Measurements from ENCODE around the gene PRG2. TPM values are rescaled to one million over a fixed set of nuclear protein-coding genes. Genes with fewer than 3 reads are reported as not detected.

The PRG2 gene
- total RNA-seq, 4 donors from 2014 or later, result 1.0 TPM; not detected in 3

GRCh38 chr11:57432149-57432561, 41.7 kb upstream of the PRG2 start:
- TF ChIP-seq CTCF (IDR thresholded peaks at IDR 0.05; ENCODE audit: low read depth), result no peak

GRCh38 chr11:57430952-57431351, 40.5 kb upstream of the PRG2 start:
- TF ChIP-seq CTCF (IDR thresholded peaks at IDR 0.05; ENCODE audit: low read depth), result no peak

GRCh38 chr11:57429946-57430345, 39.5 kb upstream of the PRG2 start:
- TF ChIP-seq CTCF (IDR thresholded peaks at IDR 0.05; ENCODE audit: low read depth), result no peak

GRCh38 chr11:57428643-57429042, 38.2 kb upstream of the PRG2 start:
- no peak for TF ChIP-seq CTCF (IDR thresholded peaks at IDR 0.05; ENCODE audit: low read depth)

GRCh38 chr11:57427727-57428082, 37.3 kb upstream of the PRG2 start:
- no peak for TF ChIP-seq CTCF (IDR thresholded peaks at IDR 0.05; ENCODE audit: low read depth)

- no peak for TF ChIP-seq CTCF (IDR thresholded peaks at IDR 0.05; ENCODE audit: low read depth)
Measured at GRCh38 chr11:57426929-57427726, 36.7 kb upstream of the PRG2 start, which contains the start of gene SLC43A3. SLC43A3 (minus strand) TSS chr11:57427121; CDS start chr11:57426172, 949 bp downstream.

GRCh38 chr11:57426439-57426928, 36.0 kb upstream of the PRG2 start:
- TF ChIP-seq CTCF (IDR thresholded peaks at IDR 0.05; ENCODE audit: low read depth), result no peak

Measured in subcutaneous adipose tissue (tissue), 4 donors.